Endothelial cell (in vitro differentiated cells): ENCODE data around the gene NDUFS2. TPM values are rescaled to one million over a fixed set of nuclear protein-coding genes. Genes with fewer than 3 reads are reported as not detected.

Source experiments
- DNase-seq: peaks from one replicate; pipeline ENCODE4 v3.0.0; 2021; ENCODE audit warnings: low spot score
- H3K27ac Mint-ChIP-seq: one replicate; pipeline ENCODE4 v1.8.0; 2021; ENCODE audit warnings: mixed read lengths, inconsistent platforms; ENCODE audit not compliant: unreplicated experiment
- H3K27me3 Mint-ChIP-seq: one replicate; pipeline ENCODE4 v1.8.0; 2021; ENCODE audit warnings: mild to moderate bottlenecking, moderate library complexity, mixed read lengths, inconsistent platforms; ENCODE audit not compliant: unreplicated experiment
- H3K36me3 Mint-ChIP-seq: one replicate; pipeline ENCODE4 v1.8.0; 2021; ENCODE audit warnings: mild to moderate bottlenecking, low read depth, mixed read lengths, inconsistent platforms; ENCODE audit not compliant: unreplicated experiment
- H3K4me1 Mint-ChIP-seq: one replicate; pipeline ENCODE4 v1.8.0; 2021; ENCODE audit warnings: mild to moderate bottlenecking, mixed read lengths, inconsistent platforms; ENCODE audit not compliant: unreplicated experiment
- H3K4me3 Mint-ChIP-seq: one replicate; pipeline ENCODE4 v1.8.0; 2021; ENCODE audit warnings: mild to moderate bottlenecking, mixed read lengths, inconsistent platforms; ENCODE audit not compliant: unreplicated experiment
- H3K9me3 Mint-ChIP-seq: one replicate; pipeline ENCODE4 v1.8.0; 2021; ENCODE audit warnings: mixed read lengths, inconsistent platforms; ENCODE audit not compliant: unreplicated experiment
- total RNA-seq: library from RNA; stranded (reverse); fragmentation: NEBNext Ultra II Directional; extraction: Animal tissue kit (Norgen Biotek cat#: 25700); gene quantifications from one replicate; pipeline ENCODE4 v1.2.1, GENCODE V29; 2021; ENCODE audit not compliant: unreplicated experiment
- TF ChIP-seq, protein P1 (sequence below): fragments of 200-600 bp; sonication (generic); IDR thresholded peaks from one replicate; pipeline ENCODE4 v1.5.0; 2021; ENCODE audit warnings: antibody characterized with exemption; ENCODE audit not compliant: unreplicated experiment

The NDUFS2 gene
- total RNA-seq, 1 donor from 2014 or later, result 93.1 TPM

DNA sequence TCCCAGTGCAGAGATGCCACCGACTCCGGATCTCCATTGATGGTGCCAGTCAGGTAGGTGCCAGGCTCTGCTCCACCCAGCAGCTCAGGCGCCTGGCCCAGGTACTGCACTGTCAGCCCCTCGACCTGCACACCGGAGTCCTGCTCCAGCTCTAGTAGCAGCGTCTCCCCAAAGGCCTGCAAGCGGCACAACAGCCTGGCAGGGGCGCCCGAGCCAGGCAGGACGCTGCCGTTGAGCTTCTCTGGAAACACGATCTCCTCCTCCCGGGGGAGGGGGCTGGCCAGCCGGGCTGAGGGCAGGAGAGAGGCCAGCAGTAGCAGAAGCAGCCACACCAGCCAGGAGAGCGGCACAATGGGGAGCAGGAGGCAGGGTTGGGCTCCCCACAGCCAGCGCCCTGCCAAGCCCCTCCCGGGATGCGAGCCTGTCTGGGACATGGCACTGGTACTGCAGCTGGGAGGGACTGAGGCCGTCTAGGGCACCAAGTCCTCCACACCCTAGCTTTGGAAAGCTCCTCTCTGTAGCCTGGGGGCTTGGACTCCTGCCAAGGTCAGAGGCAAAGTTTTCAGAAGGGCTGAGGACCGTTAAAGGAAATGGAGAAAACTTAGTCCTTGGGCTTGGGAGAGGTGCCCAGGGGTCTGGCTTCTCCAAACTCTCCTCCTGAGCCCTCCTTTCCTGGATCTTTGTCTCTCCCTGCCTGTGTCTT, 3.8 kb upstream of the NDUFS2 start:
- DNase-seq, result peak; percentile 56
- H3K4me3 Mint-ChIP-seq, result peak overlapping the region; percentile 92

DNA sequence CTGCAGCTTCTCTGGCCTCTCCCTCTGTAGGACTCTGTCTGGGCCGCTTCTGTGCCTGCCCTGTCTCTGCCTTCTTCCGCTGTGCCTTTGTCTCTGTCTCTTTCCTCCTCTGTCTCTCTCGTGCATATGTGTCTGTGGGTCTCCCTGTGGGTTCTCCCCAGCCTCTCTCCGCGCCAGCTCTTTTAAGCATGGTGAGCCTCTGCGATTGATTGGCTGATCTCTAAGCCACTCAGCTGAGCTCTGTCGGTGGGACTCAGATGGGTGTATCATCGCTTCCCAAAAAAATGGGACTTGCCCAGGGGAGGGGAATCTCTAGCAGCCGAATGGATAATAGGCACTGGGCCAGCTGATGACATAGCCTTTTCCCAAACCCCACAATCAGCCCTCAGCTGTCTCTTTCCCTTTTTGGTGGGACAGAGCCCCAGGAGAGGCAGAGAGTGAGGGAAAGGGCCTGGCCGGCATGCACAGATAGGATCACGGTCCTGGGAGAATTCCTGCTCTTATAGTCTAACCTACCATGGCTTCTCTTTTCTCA, 3.2 kb upstream of the NDUFS2 start, which contains the start of gene ADAMTS4:
ADAMTS4 (minus strand) TSS at position 158 of the 535 bp plus-strand sequence. CDS start 427 bp downstream, outside the sequence.
- Mint-ChIP-seq H3K4me1 (peaks cover 78% of the 10 kb centered on the region), H3K27ac (peak within 1 kb of the TSS; percentile 98), H3K36me3 (peaks cover 12% of the 10 kb centered on the region), H3K27me3 (peaks cover 13% of the 10 kb centered on the region), H3K4me3 (peak within 1 kb of the TSS; percentile 92), H3K9me3 (no peaks in the 10 kb centered on the region)
- TF ChIP-seq, protein P1, sequence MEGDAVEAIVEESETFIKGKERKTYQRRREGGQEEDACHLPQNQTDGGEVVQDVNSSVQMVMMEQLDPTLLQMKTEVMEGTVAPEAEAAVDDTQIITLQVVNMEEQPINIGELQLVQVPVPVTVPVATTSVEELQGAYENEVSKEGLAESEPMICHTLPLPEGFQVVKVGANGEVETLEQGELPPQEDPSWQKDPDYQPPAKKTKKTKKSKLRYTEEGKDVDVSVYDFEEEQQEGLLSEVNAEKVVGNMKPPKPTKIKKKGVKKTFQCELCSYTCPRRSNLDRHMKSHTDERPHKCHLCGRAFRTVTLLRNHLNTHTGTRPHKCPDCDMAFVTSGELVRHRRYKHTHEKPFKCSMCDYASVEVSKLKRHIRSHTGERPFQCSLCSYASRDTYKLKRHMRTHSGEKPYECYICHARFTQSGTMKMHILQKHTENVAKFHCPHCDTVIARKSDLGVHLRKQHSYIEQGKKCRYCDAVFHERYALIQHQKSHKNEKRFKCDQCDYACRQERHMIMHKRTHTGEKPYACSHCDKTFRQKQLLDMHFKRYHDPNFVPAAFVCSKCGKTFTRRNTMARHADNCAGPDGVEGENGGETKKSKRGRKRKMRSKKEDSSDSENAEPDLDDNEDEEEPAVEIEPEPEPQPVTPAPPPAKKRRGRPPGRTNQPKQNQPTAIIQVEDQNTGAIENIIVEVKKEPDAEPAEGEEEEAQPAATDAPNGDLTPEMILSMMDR, result no peak
- DNase-seq, result no peak

More for the DNA sequence above, 3.8 kb upstream of the NDUFS2 start:
- TF ChIP-seq, protein P1, result no peak
- H3K27me3 Mint-ChIP-seq, result peaks cover 13% of the 10 kb centered on the region
- no peaks in the 10 kb centered on the region for H3K9me3 Mint-ChIP-seq
- H3K36me3 Mint-ChIP-seq, result peaks cover 9% of the 10 kb centered on the region
- H3K4me1 Mint-ChIP-seq, result peaks cover 77% of the 10 kb centered on the region
- H3K27ac Mint-ChIP-seq, result peak overlapping the region; percentile 98

DNA sequence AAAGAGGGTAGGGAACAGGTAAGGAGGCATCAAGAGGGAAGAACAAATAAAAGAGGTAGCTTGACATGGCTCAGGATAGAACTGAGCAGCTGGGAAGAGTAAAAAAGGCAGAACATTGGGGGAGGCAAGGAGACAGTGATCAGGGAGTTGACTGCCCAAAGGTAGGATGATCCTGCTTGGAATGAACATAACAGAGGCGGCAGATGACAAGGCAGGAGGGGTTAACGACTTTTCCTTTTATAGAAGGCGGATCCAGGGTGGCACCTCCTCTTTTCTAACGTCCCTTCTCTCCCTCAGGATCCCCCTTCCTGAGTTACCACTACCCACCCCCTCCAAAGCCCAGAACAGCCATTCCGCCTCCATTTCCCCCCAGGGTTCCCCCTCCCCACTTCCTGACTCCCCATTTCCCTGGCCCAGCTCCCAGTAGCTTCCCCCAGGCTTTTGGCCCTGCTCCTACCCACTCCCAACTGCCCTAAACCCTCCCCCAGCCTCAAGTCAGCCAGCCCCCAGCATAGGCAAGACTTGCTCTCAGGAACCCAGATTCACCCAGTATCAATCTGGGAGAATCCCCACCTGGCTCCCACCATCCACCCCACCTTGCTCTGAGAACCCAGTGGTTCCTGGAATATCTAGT, 2.5 kb upstream of the NDUFS2 start:
- DNase-seq, result no peak
- TF ChIP-seq, protein P1, result no peak
- Mint-ChIP-seq H3K4me1 (peaks cover 81% of the 10 kb centered on the region), H3K27me3 (peaks cover 13% of the 10 kb centered on the region), H3K36me3 (peaks cover 16% of the 10 kb centered on the region), H3K4me3 (peak overlapping the region; percentile 61), H3K9me3 (no peaks in the 10 kb centered on the region), H3K27ac (peak overlapping the region; percentile 98)

- Mint-ChIP-seq H3K4me1 (peaks cover 78% of the 10 kb centered on the region), H3K27ac (peak overlapping the region; percentile 98), H3K36me3 (peaks cover 13% of the 10 kb centered on the region), H3K9me3 (no peaks in the 10 kb centered on the region), H3K27me3 (peaks cover 9% of the 10 kb centered on the region), H3K4me3 (peak overlapping the region; percentile 43)
- TF ChIP-seq, protein P1, result no peak
- no peak for DNase-seq
These were observed 1.7 kb upstream of the NDUFS2 start for GRCh38 chr1:161200421-161200991.
